D721Med (cell line): ENCODE data around the gene MGAM2.
A peak's percentile ranks its signal among the peaks of the same experiment; 100 is the strongest.

ENCODE experiments used
- DNase-seq: peaks from one replicate; pipeline ENCODE4 v3.0.0; 2011; ENCODE audit warnings: low spot score; ENCODE audit not compliant: insufficient read length
- FAIRE-seq: peaks from 2 replicates; lab custom pipeline; 2011; peaks lifted over from hg19 to GRCh38; lab: Jason Lieb, UNC
- TF ChIP-seq, protein P1 (sequence below): IDR thresholded peaks from 2 replicates; pipeline ENCODE4 v1.5.1; 2012; ENCODE audit warnings: mild to moderate bottlenecking, control low read depth; ENCODE audit not compliant: insufficient read depth; ENCODE audit errors: missing control alignments

Gene MGAM2

DNA sequence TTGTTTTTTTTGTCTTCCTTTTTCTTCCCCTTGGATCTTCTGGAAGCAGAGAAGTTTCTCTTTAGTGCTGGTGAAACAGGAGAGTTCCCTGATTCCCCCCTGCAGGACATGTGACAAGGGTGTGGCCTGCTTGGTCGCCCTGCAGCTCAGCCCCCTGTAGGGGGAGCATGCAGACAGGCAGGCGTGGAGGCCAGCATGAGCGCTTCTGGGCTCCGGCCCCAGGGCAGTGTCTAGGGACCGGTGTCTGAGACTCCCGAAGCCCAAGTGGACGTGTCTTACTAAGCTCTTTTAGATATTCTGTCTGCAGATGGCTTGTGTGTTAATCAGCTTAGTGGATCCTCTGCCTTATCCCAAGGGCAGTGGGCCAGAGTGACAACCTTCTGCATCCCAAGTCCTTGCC is 120.2 kb downstream of the MGAM2 start:
- TF ChIP-seq, protein P1, sequence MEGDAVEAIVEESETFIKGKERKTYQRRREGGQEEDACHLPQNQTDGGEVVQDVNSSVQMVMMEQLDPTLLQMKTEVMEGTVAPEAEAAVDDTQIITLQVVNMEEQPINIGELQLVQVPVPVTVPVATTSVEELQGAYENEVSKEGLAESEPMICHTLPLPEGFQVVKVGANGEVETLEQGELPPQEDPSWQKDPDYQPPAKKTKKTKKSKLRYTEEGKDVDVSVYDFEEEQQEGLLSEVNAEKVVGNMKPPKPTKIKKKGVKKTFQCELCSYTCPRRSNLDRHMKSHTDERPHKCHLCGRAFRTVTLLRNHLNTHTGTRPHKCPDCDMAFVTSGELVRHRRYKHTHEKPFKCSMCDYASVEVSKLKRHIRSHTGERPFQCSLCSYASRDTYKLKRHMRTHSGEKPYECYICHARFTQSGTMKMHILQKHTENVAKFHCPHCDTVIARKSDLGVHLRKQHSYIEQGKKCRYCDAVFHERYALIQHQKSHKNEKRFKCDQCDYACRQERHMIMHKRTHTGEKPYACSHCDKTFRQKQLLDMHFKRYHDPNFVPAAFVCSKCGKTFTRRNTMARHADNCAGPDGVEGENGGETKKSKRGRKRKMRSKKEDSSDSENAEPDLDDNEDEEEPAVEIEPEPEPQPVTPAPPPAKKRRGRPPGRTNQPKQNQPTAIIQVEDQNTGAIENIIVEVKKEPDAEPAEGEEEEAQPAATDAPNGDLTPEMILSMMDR: peak; percentile 47
- DNase-seq (peak; percentile 57), FAIRE-seq (peak; percentile 94)

DNA sequence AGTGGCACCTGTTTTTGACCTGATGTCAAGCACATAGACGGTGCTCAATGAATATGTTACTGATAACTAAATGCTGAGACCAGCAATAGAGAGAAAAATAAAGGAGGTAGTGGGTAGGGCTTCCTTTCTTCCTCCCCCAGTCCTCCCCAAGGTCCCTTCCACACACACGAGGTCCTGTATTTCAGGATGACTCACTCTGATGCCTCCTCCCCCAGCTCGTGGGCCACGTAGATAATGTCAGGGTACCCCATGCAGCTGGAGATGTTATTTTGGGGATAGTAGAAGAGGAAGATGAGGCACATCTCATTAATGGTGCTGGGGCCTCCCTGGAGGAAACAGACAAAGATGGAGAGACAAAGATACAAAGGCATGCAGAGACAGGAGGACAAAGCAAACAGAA is 129.0 kb downstream of the MGAM2 start:
- no peak for DNase-seq
- TF ChIP-seq, protein P1: no peak
- no peak for FAIRE-seq

DNA sequence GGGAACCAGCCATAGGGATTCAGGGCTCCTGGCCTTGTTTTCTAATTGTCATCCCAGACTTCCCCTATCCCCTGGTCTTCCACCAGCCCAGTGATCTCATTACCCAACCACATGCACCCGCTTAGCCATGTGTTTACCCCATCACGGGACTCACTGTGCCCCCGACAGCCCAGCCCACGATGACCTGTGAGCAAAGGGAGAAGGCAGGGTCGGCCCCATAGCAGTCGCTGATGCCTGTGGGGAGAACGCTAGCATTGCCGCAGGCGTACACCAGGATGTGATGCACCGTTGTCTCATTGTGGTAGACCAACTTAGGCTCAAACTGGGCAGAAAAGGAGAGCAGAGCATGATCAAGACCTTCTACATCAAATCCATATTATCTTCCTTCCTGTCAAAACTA is 132.3 kb downstream of the MGAM2 start:
- TF ChIP-seq, protein P1: no peak
- FAIRE-seq (no peak), DNase-seq (no peak)

DNA sequence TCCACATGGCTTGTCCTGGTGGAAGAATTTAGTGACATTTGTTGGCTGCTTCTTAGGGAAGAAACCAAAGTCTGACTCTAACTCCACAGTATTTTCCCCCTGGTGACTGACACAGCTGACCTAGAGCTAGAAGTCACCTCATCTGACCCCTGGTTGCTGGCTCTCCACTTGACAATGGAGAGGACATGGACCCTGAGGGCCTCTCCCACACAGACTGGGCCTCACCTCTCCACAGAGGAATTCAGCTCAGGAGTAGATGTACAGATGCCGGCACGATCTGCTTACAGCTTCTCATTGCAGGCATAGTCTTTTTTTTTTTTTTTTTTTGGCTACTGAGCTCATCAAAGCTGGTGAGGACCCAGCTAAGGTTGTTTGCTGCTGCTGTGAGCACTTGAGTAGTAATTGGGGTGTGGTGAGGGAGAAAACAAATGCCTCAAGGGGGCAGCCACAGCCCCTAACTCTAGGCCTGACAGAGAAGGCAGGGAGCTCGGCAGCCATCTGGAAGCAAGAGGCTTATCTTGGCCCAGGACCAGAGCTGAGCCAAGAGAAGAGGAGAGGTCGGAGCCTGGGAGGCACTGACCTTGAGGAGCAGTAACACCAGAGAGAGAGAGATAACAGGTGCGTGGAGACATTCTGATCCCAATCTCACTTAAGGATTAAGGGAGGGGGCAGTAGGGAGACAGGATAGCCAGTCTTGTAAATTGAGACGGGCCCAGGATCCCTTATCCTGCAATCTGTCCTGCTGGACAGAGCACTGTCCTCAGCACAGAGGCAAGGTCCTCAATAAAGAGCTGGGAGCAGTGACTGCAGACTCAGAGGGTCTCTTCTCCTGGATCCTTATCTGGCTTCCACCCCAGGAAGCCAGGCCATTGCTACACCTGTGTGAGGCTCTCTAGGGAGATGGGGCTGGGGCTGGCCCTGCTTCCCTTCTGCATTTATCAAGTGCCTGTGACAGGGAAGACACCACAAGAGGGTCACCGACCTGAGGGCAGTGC is 136.9 kb downstream of the MGAM2 start:
- TF ChIP-seq, protein P1: peak; percentile 33
- FAIRE-seq (no peak), DNase-seq (no peak)

DNA sequence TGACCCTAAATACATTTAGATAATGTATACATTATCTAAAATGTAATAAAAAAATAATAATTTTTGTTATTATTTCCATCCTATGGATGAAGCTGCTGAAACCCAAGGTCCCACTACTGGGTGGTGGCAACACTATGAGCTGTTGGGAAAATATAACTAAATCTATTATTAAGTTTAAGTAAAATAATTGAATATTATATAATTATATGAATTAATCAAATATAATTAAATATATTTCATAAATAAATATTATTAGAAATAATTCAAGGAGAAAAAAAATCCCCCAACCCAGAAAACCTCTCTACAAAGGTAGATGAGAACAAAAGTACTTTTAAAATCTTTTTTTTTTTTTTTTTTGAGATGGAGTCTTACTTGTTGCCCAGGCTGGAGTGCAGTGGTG is 138.4 kb downstream of the MGAM2 start:
- DNase-seq (no peak), FAIRE-seq (no peak)
- TF ChIP-seq, protein P1: no peak

DNA sequence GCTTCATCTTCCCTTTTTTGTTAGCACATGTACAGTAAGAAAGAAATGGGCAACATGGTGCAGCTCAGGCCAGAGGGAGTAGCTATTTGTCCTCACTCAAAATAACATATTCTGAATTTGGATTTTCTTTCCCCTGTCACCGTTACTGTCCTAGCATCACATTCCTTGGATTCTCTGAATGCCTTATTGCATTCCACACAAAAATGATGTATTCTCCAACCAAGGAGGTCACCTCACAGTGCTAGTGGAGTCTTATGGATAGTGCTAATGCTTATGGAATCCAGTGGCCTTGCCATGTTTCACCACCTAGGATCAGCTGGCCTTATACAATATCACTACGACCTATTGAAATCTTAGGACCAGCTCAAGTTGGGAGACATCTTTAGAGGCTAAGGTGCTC is 139.2 kb downstream of the MGAM2 start:
- DNase-seq (no peak), FAIRE-seq (no peak)
- TF ChIP-seq, protein P1: no peak

DNA sequence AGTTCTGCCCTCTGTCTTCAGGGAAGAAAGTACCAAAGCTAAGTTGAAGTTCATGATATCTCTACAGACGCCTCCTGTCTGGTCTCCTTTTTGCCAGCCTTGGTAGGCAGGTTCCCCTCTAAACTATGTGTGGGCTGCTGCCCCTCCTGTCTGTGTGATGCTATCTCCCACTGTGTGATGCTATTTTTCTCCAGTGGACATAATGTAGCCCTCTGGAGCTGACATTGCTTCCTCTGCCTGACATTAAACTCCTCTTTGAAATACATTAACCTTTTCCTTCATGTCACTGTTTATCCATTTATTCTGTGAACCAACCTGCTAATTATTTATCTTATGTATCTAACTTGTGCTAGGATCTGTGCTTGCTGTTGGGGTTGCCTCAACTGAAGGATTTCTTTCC is 146.4 kb downstream of the MGAM2 start, which contains the start of gene PRSS58:
Gene PRSS58, minus strand, starts transcription at position 101 of the 400 bp plus-strand sequence. CDS start 351 bp downstream, outside the sequence.
- DNase-seq (no peak), FAIRE-seq (no peak)
- TF ChIP-seq, protein P1: no peak
